ENCODE results near the gene VEPH1.

Gene VEPH1

GRCh38 chr3:157502916-157503595 is at the start of gene VEPH1:
Gene VEPH1 (minus strand): TSS chr3:157503416. CDS start chr3:157495349, 8,067 bp downstream.
- no peak for DNase-seq

GRCh38 chr3:157551961-157552360 is 48.7 kb upstream of the VEPH1 start:
- DNase-seq = no peak

GRCh38 chr3:157549498-157549897 is 46.3 kb upstream of the VEPH1 start:
- no peak for DNase-seq

GRCh38 chr3:157544501-157545130 is 41.4 kb upstream of the VEPH1 start:
- DNase-seq = no peak

GRCh38 chr3:157543501-157544035 is 40.4 kb upstream of the VEPH1 start:
- no peak for DNase-seq

- peak in 2 of 3 donors; percentile 30 to 41 for DNase-seq
These were observed 39.7 kb upstream of the VEPH1 start for GRCh38 chr3:157542711-157543500.

GRCh38 chr3:157541506-157542236 is 38.5 kb upstream of the VEPH1 start:
- DNase-seq = no peak

GRCh38 chr3:157540656-157541055 is 37.4 kb upstream of the VEPH1 start:
- DNase-seq = no peak

GRCh38 chr3:157535667-157536066 is 32.5 kb upstream of the VEPH1 start:
- DNase-seq = no peak

GRCh38 chr3:157534725-157535161 is 31.5 kb upstream of the VEPH1 start:
- DNase-seq = no peak

GRCh38 chr3:157533298-157534070 is 30.3 kb upstream of the VEPH1 start:
- no peak for DNase-seq

- peak; percentile 73 to 84 (median 81) for DNase-seq
These were observed 29.5 kb upstream of the VEPH1 start for GRCh38 chr3:157532529-157533297.

GRCh38 chr3:157531771-157532170 is 28.6 kb upstream of the VEPH1 start:
- DNase-seq = no peak

- DNase-seq = no peak
These were observed 28.1 kb upstream of the VEPH1 start for GRCh38 chr3:157531301-157531660.

- no peak for DNase-seq
These were observed 27.6 kb upstream of the VEPH1 start for GRCh38 chr3:157530637-157531300.

- no peak for DNase-seq
These were observed 26.5 kb upstream of the VEPH1 start for GRCh38 chr3:157529751-157530150.

- DNase-seq = no peak
These were observed 25.9 kb upstream of the VEPH1 start for GRCh38 chr3:157529085-157529484.

GRCh38 chr3:157527131-157527881 is 24.1 kb upstream of the VEPH1 start:
- DNase-seq = no peak

- DNase-seq = no peak
These were observed 22.8 kb upstream of the VEPH1 start for GRCh38 chr3:157526036-157526435.

- DNase-seq = no peak
These were observed 20.6 kb upstream of the VEPH1 start for GRCh38 chr3:157523814-157524213.

All from suppressor macrophage treated with lipopolysaccharide for 1 hour (primary cell).